Left ventricle myocardium superior (tissue), 1 donor: ENCODE measurements around the gene CAPZA1. TPM values are rescaled to one million over a fixed set of nuclear protein-coding genes. Genes with fewer than 3 reads are reported as not detected.
A peak's percentile ranks its signal among the peaks of the same experiment; 100 is the strongest.

Source experiments
- ATAC-seq: fragments of 200-7000 bp; cut with Tn5 transposase; one replicate; pipeline ENCODE4 v1.9.1; 2020; ENCODE audit warnings: mild to moderate bottlenecking, moderate library complexity
- DNase-seq: peaks from one replicate; pipeline ENCODE4 v3.0.0-alpha.2; 2020
- intact Hi-C: fragments of 100-400 bp; cut with micrococcal nuclease; formaldehyde crosslinking; loops from one replicate; pipeline ENCODE4 v1.11.0; 2022
- total RNA-seq: library from RNA; stranded (reverse); fragmentation: NEBNext Ultra II Directional; extraction: Animal tissue kit (Norgen Biotek cat#: 25700); gene quantifications from one replicate; pipeline ENCODE4 v1.2.1, GENCODE V29; 2021
- donor health status: DM: no; HTN: yes; CAD: no; lungs with severe emphysema.

Gene CAPZA1
- total RNA-seq, 1 donor from 2014 or later: 24.1 TPM

- ATAC-seq (no peak), DNase-seq (no peak)
- intact Hi-C loops: no loop called here
These were observed 77.1 kb downstream of the CAPZA1 start for GRCh38 chr1:112696578-112697314.

GRCh38 chr1:112697781-112698201, 78.2 kb downstream of the CAPZA1 start:
- DNase-seq: no peak
- intact Hi-C loops: no loop called here
- ATAC-seq: no peak

GRCh38 chr1:112698366-112699310, 79.0 kb downstream of the CAPZA1 start:
- ATAC-seq (no peak), DNase-seq (peak; percentile 77)
- intact Hi-C loops: no loop called here

GRCh38 chr1:112699425-112700144, 80.0 kb downstream of the CAPZA1 start:
- DNase-seq (no peak), ATAC-seq (no peak)
- intact Hi-C loops: loop anchor here (10.0 kb wide), 1 partner anchor 305 kb away; the partner anchor contains the start of gene CTTNBP2NL

- intact Hi-C loops: loop anchor here (10.0 kb wide), 1 partner anchor 306 kb away; the partner anchor contains the start of gene CTTNBP2NL
- DNase-seq: peak; percentile 99
- peak; percentile 79 for ATAC-seq
These were observed 80.9 kb downstream of the CAPZA1 start for GRCh38 chr1:112700290-112701226.

GRCh38 chr1:112701227-112702066, 81.8 kb downstream of the CAPZA1 start:
- peak; percentile 0 for ATAC-seq
- DNase-seq: no peak
- intact Hi-C loops: loop anchor here (10.0 kb wide), 1 partner anchor 307 kb away; the partner anchor contains the start of gene CTTNBP2NL

- intact Hi-C loops: loop anchor here (10.0 kb wide), 1 partner anchor 307 kb away; the partner anchor contains the start of gene CTTNBP2NL
- DNase-seq (no peak), ATAC-seq (no peak)
These were observed 82.4 kb downstream of the CAPZA1 start for GRCh38 chr1:112702067-112702395.

- intact Hi-C loops: loop anchor here (10.0 kb wide), 1 partner anchor 308 kb away; the partner anchor contains the start of gene CTTNBP2NL
- no peak for ATAC-seq
- no peak for DNase-seq
These were observed 83.0 kb downstream of the CAPZA1 start for GRCh38 chr1:112702420-112703261.

GRCh38 chr1:112703706-112704105, 84.1 kb downstream of the CAPZA1 start:
- ATAC-seq (no peak), DNase-seq (no peak)
- intact Hi-C loops: loop anchor here (10.0 kb wide), 1 partner anchor 309 kb away; the partner anchor contains the start of gene CTTNBP2NL

GRCh38 chr1:112704391-112704933, 84.8 kb downstream of the CAPZA1 start:
- intact Hi-C loops: loop anchor here (10.0 kb wide), 1 partner anchor 310 kb away; the partner anchor contains the start of gene CTTNBP2NL
- no peak for ATAC-seq
- no peak for DNase-seq

GRCh38 chr1:112704934-112705627, 85.4 kb downstream of the CAPZA1 start:
- intact Hi-C loops: loop anchor here (10.0 kb wide), 1 partner anchor 310 kb away; the partner anchor contains the start of gene CTTNBP2NL
- peak; percentile 57 for ATAC-seq
- DNase-seq: peak; percentile 85

- peak; percentile 87 for ATAC-seq
- intact Hi-C loops: loop anchor here (10.0 kb wide), 1 partner anchor 312 kb away; the partner anchor contains the start of gene CTTNBP2NL
- peak; percentile 89 for DNase-seq
These were observed 87.0 kb downstream of the CAPZA1 start, which contains the start of gene RHOC for GRCh38 chr1:112706505-112707220. Gene RHOC (minus strand): TSS chr1:112707127. CDS start chr1:112703799, 3,328 bp downstream.

- intact Hi-C loops: loop anchor here (10.0 kb wide), 1 partner anchor 313 kb away; the partner anchor contains the start of gene CTTNBP2NL
- ATAC-seq (peak; percentile 75), DNase-seq (peak; percentile 92)
These were observed 87.8 kb downstream of the CAPZA1 start for GRCh38 chr1:112707221-112708001.
